HEK293 (cell line): ENCODE results near the gene DPH7.
A peak's percentile ranks its signal among the peaks of the same experiment; 100 is the strongest.

ENCODE experiments used
- CTCF ChIA-PET: fragments of 350-600 bp; formaldehyde crosslinking; extraction: SDS; loops from one replicate; lab custom pipeline; 2021; ENCODE audit warnings: antibody characterized with exemption; lab: Yijun Ruan, JAX
- POLR2A ChIA-PET: fragments of 300-600 bp; formaldehyde crosslinking; extraction: SDS; loops from one replicate; lab custom pipeline; 2020; ENCODE audit warnings: antibody characterized with exemption, inconsistent platforms; lab: Yijun Ruan, JAX
- H3K27ac ChIP-seq: fragments of 200-500 bp; sonication (Bioruptor generic); 2 replicates; pipeline ENCODE4 v1.5.1; 2014; ENCODE audit warnings: low read depth, low read length, control low read depth, inconsistent platforms; ENCODE audit errors: extremely low read depth
- H3K36me3 ChIP-seq, 2 experiments: fragments of 200-500 bp in 1 of 2; sonication (Bioruptor generic) in 1 of 2; 1 replicate in 1 of 2; 2 replicates in 1 of 2; pipeline ENCODE4 v1.5.1; 2014 to 2017; ENCODE audit warnings: inconsistent platforms in 2 of 2, low read length in 2 of 2; ENCODE audit not compliant: control insufficient read depth in 2 of 2, insufficient read depth in 1 of 2
- H3K4me1 ChIP-seq: fragments of 200-500 bp; sonication (Bioruptor generic); 2 replicates; pipeline ENCODE4 v1.5.1; 2014; ENCODE audit warnings: mild to moderate bottlenecking, low read length, inconsistent platforms; ENCODE audit not compliant: control insufficient read depth, insufficient read depth
- H3K4me3 ChIP-seq: 2 replicates; pipeline ENCODE4 v1.5.1; 2011; ENCODE audit warnings: low read depth, mild to moderate bottlenecking, control low read depth, low read length, moderate library complexity
- H3K9me3 ChIP-seq: fragments of 200-500 bp; sonication (Bioruptor generic); 2 replicates; pipeline ENCODE4 v1.5.1; 2014; ENCODE audit warnings: low read depth, low read length, inconsistent platforms; ENCODE audit not compliant: control insufficient read depth, insufficient read depth
- FEZF1 ChIP-seq: fragments of 450-650 bp; formaldehyde crosslinking; IDR thresholded peaks from 2 replicates; pipeline ENCODE4 v1.5.1; 2016; ENCODE audit warnings: missing biosample characterization, missing genetic modification characterization
- HOXD13 ChIP-seq: sonication (generic); formaldehyde crosslinking; IDR thresholded peaks from 2 replicates; pipeline ENCODE4 v1.8.0; 2022; ENCODE audit warnings: missing genetic modification reagents, borderline replicate concordance
- KLF9 ChIP-seq: fragments of 450-650 bp; formaldehyde crosslinking; IDR thresholded peaks from 2 replicates; pipeline ENCODE4 v1.5.1; 2016; ENCODE audit warnings: missing biosample characterization, missing genetic modification characterization, low read depth
- ZEB2 ChIP-seq: fragments of 450-650 bp; formaldehyde crosslinking; IDR thresholded peaks from 2 replicates; pipeline ENCODE4 v1.5.1; 2016; ENCODE audit warnings: missing biosample characterization, missing genetic modification characterization
- ZNF184 ChIP-seq: fragments of 450-650 bp; IDR thresholded peaks from 2 replicates; pipeline ENCODE4 v1.5.1; 2018; ENCODE audit warnings: missing biosample characterization, mild to moderate bottlenecking, missing genetic modification characterization
- ZNF341 ChIP-seq: fragments of 450-650 bp; formaldehyde crosslinking; IDR thresholded peaks from 2 replicates; pipeline ENCODE4; 2016; ENCODE audit warnings: low read depth, missing biosample characterization, missing genetic modification characterization
- ZNF521 ChIP-seq: fragments of 450-650 bp; formaldehyde crosslinking; IDR thresholded peaks from 2 replicates; pipeline ENCODE4 v1.5.1; 2017; ENCODE audit warnings: missing biosample characterization, mild to moderate bottlenecking, missing genetic modification characterization
- ZNF548 ChIP-seq: fragments of 450-650 bp; formaldehyde crosslinking; IDR thresholded peaks from 2 replicates; pipeline ENCODE4 v1.5.1; 2016; ENCODE audit warnings: missing biosample characterization, missing genetic modification characterization
- ZNF600 ChIP-seq: fragments of 450-650 bp; formaldehyde crosslinking; IDR thresholded peaks from 2 replicates; pipeline ENCODE4 v1.5.1; 2016; ENCODE audit warnings: missing biosample characterization, missing genetic modification characterization
- ZNF658 ChIP-seq: fragments of 450-650 bp; formaldehyde crosslinking; IDR thresholded peaks from 2 replicates; pipeline ENCODE4; 2016; ENCODE audit warnings: missing biosample characterization, missing genetic modification characterization
- ZNF768 ChIP-seq: fragments of 450-650 bp; formaldehyde crosslinking; IDR thresholded peaks from 2 replicates; pipeline ENCODE4 v1.5.1; 2018; ENCODE audit warnings: missing biosample characterization, mild to moderate bottlenecking, missing genetic modification characterization
- ZSCAN23 ChIP-seq: fragments of 450-650 bp; formaldehyde crosslinking; IDR thresholded peaks from 2 replicates; pipeline ENCODE4 v1.5.1; 2016; ENCODE audit warnings: missing biosample characterization, missing genetic modification characterization
- TF ChIP-seq, protein P1 (sequence below): fragments of 450-650 bp; formaldehyde crosslinking; IDR thresholded peaks from 2 replicates; pipeline ENCODE4 v1.5.1; 2016; ENCODE audit warnings: missing biosample characterization, missing genetic modification characterization
- TF ChIP-seq, protein P2 (sequence below): fragments of 450-650 bp; formaldehyde crosslinking; IDR thresholded peaks from 2 replicates; pipeline ENCODE4 v1.5.1; 2016; ENCODE audit warnings: missing biosample characterization, missing genetic modification characterization

Gene DPH7

DNA sequence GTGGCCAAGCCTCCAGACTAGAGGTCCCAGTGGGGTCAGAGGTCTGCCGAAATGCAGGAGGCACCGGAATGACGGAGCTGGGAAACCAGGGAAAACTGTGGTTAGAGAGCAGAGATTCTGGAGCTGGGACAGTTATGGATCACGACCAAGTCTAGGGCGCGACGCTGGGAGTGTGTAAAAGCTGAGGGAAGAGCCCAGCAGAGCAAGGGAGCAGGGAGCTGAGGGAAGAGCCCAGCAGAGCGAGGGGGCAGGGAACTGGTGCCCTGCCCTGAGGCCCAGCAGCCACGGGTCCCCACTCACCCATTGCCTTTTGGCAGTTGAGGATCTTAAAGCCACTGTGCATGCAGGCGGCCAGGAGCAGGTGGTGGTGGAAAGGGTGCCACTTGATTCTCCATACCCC, 14.6 kb downstream of the DPH7 start:
- CTCF ChIA-PET, result interaction anchor here (0.6 kb wide), 1 partner anchor 107 kb away, joined by 3 read pairs; no protein-coding TSS in a partner anchor
- POLR2A ChIA-PET, result no interaction called here
- TF ChIP-seq ZNF341 (tag by site-specific recombination) (peak; percentile 89), ZNF184 (tag by site-specific recombination) (no peak)
- H3K4me3 ChIP-seq, result no peak overlapping the region
- no peaks in the 10 kb centered on the region for H3K4me1 ChIP-seq
- no peaks in the 10 kb centered on the region for H3K9me3 ChIP-seq
- no peak overlapping the region for H3K27ac ChIP-seq
- H3K36me3 ChIP-seq, result peaks cover 12 to 58% of the 10 kb centered on the region in 2 experiments; a peak in 2 of 3 replicates

DNA sequence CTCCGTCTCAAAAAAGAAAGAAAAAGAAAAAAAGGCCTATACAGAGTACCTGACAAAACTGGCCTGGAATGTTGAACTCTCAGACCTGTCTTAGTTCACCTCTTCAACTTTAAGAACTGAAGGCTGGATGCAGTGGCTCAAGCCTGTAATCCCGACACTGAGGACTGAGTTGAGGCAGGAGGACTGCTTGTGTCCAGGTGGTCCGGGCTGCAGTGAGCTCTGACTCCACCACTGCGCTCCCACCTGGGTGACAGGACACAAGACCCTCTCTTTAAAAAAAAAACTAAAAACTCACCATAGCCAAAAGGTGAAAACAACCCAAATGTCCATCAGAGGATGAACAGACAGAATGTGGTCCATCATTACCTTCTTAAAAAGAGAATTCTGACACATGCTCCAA, 20.6 kb downstream of the DPH7 start:
- H3K36me3 ChIP-seq, result peaks cover 26 to 78% of the 10 kb centered on the region in 2 experiments
- ChIA-PET POLR2A (no interaction called here), CTCF (interaction anchor here (0.7 to 3.2 kb wide), 5 partner anchors 14 to 75 kb away, joined by 3 to 9 read pairs (median 4); partner anchors contain the start of gene DPH7)
- H3K4me1 ChIP-seq, result no peaks in the 10 kb centered on the region
- no peak overlapping the region for H3K4me3 ChIP-seq
- H3K9me3 ChIP-seq, result no peaks in the 10 kb centered on the region
- H3K27ac ChIP-seq, result no peak overlapping the region
- no peak for TF ChIP-seq ZNF768 (tag by site-specific recombination)
- TF ChIP-seq ZNF521 (tag by site-specific recombination), result no peak
- no peak for TF ChIP-seq ZEB2 (tag by site-specific recombination)
- no peak for TF ChIP-seq HOXD13 (CRISPR knock-in tag)
- TF ChIP-seq ZSCAN23, result no peak
- no peak for TF ChIP-seq KLF9
- TF ChIP-seq ZNF548 (tag by site-specific recombination), result no peak
- TF ChIP-seq, all 188 proteins: peak for 0

DNA sequence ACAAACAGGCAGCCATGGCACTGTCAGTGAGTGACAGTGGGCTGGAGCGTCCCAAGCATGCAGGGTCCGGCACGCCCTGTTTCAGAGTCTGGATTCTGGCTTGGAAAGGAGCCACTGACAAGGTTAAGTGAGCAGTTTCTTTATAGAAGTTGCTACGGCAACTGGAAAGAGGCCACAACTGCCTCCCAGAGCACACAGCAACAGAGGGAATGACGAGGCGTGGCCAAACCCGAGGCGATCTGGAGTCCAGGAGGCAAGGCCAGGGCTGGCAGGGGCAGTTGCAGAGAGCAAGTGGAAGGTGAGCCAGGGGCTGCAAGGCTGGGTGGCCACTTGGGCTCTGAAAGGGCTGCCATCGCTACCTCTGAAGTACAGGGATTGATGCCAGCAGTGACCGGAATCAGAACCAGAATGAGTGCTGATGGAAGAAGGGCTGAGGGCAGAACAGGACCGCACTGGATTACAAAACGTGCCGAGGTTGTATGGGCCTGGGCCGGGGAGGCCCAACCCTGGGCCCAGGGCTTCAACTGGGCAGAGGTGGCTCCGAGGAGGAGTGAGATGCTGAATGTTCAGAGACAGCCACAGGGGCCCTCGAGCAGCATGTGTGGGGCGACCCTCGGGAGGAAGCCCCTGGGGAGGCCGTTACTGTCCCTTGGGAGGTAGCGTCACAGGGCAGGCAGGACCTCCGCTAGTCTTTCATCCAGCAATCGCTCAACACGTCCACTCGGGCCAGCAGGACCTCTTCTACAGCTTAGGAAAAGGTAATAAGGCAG, 22.5 kb downstream of the DPH7 start:
- no peak overlapping the region for H3K27ac ChIP-seq
- CTCF ChIA-PET, result no interaction called here
- H3K36me3 ChIP-seq, result peaks cover 20 to 61% of the 10 kb centered on the region in 2 experiments
- no peaks in the 10 kb centered on the region for H3K9me3 ChIP-seq
- H3K4me3 ChIP-seq, result no peak overlapping the region
- POLR2A ChIA-PET, result no interaction called here
- H3K4me1 ChIP-seq, result no peaks in the 10 kb centered on the region
- peak; percentile 92 for TF ChIP-seq ZNF600
- TF ChIP-seq, protein P1, sequence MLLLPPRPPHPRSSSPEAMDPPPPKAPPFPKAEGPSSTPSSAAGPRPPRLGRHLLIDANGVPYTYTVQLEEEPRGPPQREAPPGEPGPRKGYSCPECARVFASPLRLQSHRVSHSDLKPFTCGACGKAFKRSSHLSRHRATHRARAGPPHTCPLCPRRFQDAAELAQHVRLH, result no peak
- TF ChIP-seq FEZF1 (tag by site-specific recombination), result peak; percentile 82
- TF ChIP-seq ZNF658 (tag by site-specific recombination), result no peak

DNA sequence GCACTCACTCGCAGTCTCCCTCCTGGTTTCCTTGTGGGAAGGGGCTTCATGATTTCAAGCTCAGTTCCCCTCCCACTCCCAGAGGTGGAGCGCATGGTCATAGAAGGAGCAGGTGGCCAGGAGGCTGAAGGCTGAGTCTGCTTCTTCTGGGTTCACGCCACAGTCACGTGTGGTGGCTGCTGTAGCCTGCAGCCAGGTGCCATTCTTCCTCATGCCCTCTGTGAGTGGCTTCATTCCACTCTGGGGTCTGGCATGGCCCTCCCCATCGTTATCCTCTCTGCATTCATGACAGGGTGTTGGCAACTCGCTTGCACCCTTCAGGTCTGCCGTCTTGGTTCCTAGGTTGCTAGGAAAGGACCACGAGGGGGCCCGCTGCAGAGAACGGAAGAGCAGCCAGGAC, 23.5 kb downstream of the DPH7 start:
- Histone ChIP-seq H3K9me3 (no peaks in the 10 kb centered on the region), H3K4me1 (no peaks in the 10 kb centered on the region), H3K27ac (no peak overlapping the region), H3K4me3 (no peak overlapping the region), H3K36me3 (peaks cover 18 to 55% of the 10 kb centered on the region in 2 experiments)
- TF ChIP-seq, protein P2, sequence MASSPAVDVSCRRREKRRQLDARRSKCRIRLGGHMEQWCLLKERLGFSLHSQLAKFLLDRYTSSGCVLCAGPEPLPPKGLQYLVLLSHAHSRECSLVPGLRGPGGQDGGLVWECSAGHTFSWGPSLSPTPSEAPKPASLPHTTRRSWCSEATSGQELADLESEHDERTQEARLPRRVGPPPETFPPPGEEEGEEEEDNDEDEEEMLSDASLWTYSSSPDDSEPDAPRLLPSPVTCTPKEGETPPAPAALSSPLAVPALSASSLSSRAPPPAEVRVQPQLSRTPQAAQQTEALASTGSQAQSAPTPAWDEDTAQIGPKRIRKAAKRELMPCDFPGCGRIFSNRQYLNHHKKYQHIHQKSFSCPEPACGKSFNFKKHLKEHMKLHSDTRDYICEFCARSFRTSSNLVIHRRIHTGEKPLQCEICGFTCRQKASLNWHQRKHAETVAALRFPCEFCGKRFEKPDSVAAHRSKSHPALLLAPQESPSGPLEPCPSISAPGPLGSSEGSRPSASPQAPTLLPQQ, result no peak
- 0 out of 2 replicates have a peak, but pooled peaks have one; percentile 24 for TF ChIP-seq ZNF341 (tag by site-specific recombination)
- POLR2A ChIA-PET, result no interaction called here
- CTCF ChIA-PET, result interaction anchor here (0.6 kb wide), 1 partner anchor 88 kb away, joined by 3 read pairs; no protein-coding TSS in a partner anchor
